ENCODE data around the gene PLCG2.

Gene PLCG2

DNA sequence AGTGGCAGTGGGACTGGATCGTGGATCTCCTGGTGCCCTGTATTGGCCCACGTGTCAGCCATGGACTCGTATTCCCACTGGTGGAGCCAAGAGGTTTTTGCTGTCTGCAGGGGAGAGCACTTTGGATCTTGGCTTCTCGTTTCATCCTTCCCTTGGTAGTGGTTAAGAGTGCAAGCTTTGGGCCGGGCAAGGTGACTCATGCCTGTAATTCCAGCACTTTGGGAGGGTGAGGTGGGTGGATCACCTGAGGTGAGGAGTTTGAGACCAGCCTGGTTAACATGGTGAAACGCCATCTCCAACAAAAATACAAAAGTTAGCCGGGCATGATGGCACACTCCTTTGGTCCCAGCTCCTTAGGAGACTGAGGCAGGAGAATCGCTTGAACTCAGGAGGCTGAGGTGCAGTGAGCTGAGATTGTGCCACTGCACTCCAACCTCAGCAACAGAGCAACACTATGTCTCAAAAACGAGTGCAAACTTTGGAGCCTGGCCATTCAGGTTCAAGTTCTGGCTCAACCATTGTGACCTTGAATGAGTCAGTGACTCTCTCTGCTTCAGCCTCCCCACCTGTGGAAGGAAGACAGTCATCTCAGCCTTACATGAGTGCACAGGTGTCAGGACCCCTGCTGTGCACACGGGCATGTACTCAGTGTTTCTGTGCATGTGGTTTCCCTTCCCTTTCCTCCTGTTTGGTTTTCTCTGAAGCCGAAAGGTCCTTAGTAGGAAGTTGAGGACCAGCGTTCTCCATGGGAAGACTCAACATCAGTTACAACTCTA lies 57.4 kb downstream of the PLCG2 start:
- H3K4me3 ChIP-seq (replicated peaks; ENCODE audit: low read depth, low read length): no peak overlapping the region
- no peak for DNase-seq (ENCODE audit: extremely low read depth, low read depth)
- TF ChIP-seq, protein P1, sequence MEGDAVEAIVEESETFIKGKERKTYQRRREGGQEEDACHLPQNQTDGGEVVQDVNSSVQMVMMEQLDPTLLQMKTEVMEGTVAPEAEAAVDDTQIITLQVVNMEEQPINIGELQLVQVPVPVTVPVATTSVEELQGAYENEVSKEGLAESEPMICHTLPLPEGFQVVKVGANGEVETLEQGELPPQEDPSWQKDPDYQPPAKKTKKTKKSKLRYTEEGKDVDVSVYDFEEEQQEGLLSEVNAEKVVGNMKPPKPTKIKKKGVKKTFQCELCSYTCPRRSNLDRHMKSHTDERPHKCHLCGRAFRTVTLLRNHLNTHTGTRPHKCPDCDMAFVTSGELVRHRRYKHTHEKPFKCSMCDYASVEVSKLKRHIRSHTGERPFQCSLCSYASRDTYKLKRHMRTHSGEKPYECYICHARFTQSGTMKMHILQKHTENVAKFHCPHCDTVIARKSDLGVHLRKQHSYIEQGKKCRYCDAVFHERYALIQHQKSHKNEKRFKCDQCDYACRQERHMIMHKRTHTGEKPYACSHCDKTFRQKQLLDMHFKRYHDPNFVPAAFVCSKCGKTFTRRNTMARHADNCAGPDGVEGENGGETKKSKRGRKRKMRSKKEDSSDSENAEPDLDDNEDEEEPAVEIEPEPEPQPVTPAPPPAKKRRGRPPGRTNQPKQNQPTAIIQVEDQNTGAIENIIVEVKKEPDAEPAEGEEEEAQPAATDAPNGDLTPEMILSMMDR (IDR thresholded peaks at IDR 0.05; ENCODE audit: low read depth, low read length, missing control alignments): no peak

GRCh38 chr16:81837312-81837751 lies 58.2 kb downstream of the PLCG2 start:
- TF ChIP-seq, protein P1 (IDR thresholded peaks at IDR 0.05; ENCODE audit: low read depth, low read length, missing control alignments): no peak
- DNase-seq (ENCODE audit: extremely low read depth, low read depth): no peak
- no peak overlapping the region for H3K4me3 ChIP-seq (replicated peaks; ENCODE audit: low read depth, low read length)

DNA sequence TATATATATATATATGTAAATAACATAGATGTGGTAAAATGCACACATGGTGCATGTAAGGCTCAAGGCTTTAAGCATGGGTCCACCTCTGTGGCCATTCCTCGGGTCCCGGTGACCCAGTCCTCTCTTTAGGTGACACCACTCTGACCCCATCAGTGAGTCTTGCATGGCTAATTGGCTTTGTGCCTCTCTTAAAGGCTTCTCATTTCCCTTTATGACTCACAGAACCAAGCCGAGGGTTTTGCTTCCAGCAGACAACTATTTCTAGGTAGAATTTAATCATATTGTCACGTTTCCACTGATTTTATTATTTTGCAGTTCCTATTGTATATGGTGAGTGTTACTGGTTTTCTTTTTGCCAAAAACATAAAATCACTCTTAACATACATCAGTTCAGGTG lies 59.7 kb downstream of the PLCG2 start:
- no peak for DNase-seq (ENCODE audit: extremely low read depth, low read depth)
- H3K4me3 ChIP-seq (replicated peaks; ENCODE audit: low read depth, low read length): no peak overlapping the region
- TF ChIP-seq, protein P1 (IDR thresholded peaks at IDR 0.05; ENCODE audit: low read depth, low read length, missing control alignments): no peak

DNA sequence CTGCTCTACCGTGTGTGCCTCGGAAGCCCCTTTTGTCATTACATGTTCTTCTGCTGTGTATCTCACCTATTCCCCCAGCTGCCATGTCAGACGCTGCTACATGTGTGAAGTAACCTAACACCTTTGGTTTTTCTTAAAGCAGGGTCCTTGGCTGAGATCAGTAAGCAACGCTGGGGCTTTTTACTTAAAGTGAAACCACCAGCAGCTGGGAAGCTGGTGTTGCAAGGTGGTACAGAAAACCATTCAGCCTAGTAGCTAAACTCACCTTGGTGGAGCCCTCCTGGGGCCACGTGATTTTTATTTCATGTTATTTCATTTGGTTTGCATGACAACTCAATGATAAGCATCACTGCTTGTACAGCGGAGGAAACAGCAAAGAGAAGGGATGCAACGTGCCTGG lies 62.6 kb downstream of the PLCG2 start:
- TF ChIP-seq, protein P1 (IDR thresholded peaks at IDR 0.05; ENCODE audit: low read depth, low read length, missing control alignments): no peak
- H3K4me3 ChIP-seq (replicated peaks; ENCODE audit: low read depth, low read length): no peak overlapping the region
- DNase-seq (ENCODE audit: extremely low read depth, low read depth): no peak

- no peak overlapping the region for H3K4me3 ChIP-seq (replicated peaks; ENCODE audit: low read depth, low read length)
- TF ChIP-seq, protein P1 (IDR thresholded peaks at IDR 0.05; ENCODE audit: low read depth, low read length, missing control alignments): no peak
- DNase-seq (ENCODE audit: extremely low read depth, low read depth): no peak
Measured at GRCh38 chr16:81842564-81843242, 63.6 kb downstream of the PLCG2 start.

DNA sequence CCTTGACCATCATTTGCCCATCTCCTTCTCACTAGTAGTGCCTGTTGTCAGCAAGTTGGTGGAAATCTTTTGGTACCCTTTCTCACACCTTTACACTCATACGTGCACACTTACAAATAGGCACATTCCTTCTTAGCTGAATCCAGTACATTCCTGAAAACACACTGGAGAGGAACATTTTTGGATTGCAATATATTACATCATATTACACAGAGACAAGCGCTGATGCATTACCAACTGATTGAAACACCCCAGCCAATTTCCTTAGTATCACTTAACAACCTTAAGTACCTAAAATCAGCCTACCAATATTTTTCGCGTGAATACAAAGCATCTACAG lies 64.1 kb downstream of the PLCG2 start:
- no peak for DNase-seq (ENCODE audit: extremely low read depth, low read depth)
- TF ChIP-seq, protein P1 (IDR thresholded peaks at IDR 0.05; ENCODE audit: low read depth, low read length, missing control alignments): no peak
- no peak overlapping the region for H3K4me3 ChIP-seq (replicated peaks; ENCODE audit: low read depth, low read length)

Data from HFF-Myc (cell line).